ENCODE measurements around the gene SLC26A9. TPM values are rescaled to one million over a fixed set of nuclear protein-coding genes. Genes with fewer than 3 reads are reported as not detected.

SLC26A9 gene
- total and polyA plus RNA-seq, 2 of the 4 experiments (the other 2 are of a cell fraction): not detected

DNA sequence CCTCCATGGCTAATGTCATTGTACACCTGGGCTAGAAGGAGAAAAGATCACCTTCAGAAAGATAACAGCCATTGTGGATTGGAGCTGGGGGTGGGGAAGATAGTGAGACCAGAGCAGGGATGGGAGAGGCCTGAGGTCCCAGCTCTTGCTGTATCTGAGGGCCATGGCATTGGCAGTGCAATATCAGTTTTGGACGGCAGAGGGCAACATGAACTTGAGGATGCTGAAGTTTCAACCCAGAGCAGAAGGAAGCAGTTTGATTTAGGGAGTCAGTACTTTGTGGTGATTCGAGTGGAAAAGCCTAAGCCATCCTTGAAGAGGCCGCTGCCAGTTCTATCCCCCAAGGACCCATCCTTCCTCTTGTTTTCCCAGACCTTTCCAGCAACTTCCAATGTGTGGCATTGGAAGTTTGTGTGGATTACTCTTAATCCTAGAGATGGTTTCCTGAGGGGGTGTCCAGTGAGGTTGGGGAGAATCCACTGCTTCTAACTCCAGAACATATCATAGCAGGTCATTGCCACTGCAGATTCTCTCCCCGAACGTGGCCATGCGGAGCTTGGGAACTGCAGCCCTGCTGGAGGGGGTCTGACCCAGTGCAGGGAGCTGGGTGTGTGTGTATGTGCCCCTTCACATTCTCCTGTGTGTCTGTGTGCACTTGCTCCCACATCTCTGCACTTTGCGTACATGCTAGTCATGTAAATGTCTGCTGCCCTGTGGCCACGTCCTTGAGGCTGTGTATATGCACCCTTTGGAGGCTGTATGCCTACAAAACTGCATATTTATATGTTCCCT lies 24.1 kb downstream of the SLC26A9 start (continued):
- TF ChIP-seq ELK1 (IDR thresholded peaks at IDR 0.05; ENCODE audit: borderline replicate concordance, low read depth, low read length): no peak

DNA sequence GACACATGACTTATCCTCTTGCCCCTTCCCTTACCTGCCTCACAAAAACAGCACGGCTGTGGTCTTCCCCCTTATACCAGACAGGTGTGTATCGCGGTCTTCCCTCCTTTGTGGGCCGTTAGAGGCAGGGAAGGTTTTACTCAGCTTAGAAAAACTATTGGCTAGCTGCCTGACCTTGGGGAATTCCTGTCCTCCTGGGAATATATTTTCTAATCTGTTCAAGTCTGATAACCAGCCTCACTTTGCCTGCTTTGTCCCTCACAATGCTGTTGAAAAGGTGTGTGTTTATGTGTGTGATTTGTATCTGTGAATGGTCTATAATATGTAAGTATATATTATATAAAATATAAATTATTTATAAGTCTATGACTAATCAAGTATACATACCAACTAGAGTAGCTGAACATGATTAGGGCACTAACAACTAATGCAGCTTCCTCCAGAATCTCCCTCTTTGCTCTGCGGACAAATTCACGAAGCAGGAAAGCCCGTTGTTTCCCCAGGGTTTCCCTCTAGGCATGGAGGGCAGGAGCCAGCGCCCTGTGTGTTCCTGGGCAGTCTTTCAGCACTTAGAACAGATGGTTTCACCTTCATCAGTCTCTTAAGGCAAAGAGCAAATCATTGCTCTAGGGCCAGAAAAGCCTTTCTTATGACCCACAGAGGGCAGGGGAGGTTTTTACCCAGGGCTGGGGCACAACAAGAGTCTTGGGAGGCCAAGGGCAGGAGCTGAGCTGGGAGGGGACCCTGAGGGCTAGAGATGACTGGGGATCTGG lies 25.6 kb downstream of the SLC26A9 start:
- Histone ChIP-seq H2AK5ac (ENCODE audit: low read depth, low read length) (no peak overlapping the region), H3K9me3 (ENCODE audit: control insufficient read depth, insufficient read depth, low read length) (no peaks in the 10 kb centered on the region), H3K23ac (ENCODE audit: low read depth, low read length) (no peak overlapping the region), H3K9me1 (ENCODE audit: insufficient read depth, low read length) (no peaks in the 10 kb centered on the region), H2BK20ac (ENCODE audit: low read depth, low read length) (no peak overlapping the region), H3K4me2 (ENCODE audit: low read depth, low read length) (no peak overlapping the region), H2AK9ac (replicated peaks; ENCODE audit: low read depth, low read length, poor library complexity) (no peak overlapping the region), H3K27me3 (ENCODE audit: control insufficient read depth, insufficient read depth, low read length) (peaks cover 4% of the 10 kb centered on the region), H3K4ac (ENCODE audit: low read depth, low read length) (no peak overlapping the region; the same call in 1 of the 2 replicates), H4K91ac (ENCODE audit: insufficient read depth, low read depth, low read length) (no peak overlapping the region), H2BK120ac (ENCODE audit: low read depth, low read length) (no peak overlapping the region), H3K4me1 (ENCODE audit: control insufficient read depth, insufficient read depth, low read length) (no peaks in the 10 kb centered on the region), H4K8ac (ENCODE audit: low read depth in 2 of 2, low read length in 2 of 2) (no peak overlapping the region), H3K14ac (replicated peaks; ENCODE audit: low read depth, low read length) (no peak overlapping the region), H4K20me1 (ENCODE audit: insufficient read depth, low read length) (no peaks in the 10 kb centered on the region), H3K56ac (ENCODE audit: extremely low read depth, insufficient read depth, low read length) (no peak overlapping the region), H2AFZ (replicated peaks; ENCODE audit: low read length, poor library complexity) (peak overlapping the region; percentile 56), H2BK15ac (ENCODE audit: low read depth, low read length) (no peak overlapping the region), H3K27ac (ENCODE audit: insufficient read depth, low read length) (no peak overlapping the region), H3K79me1 (ENCODE audit: low read depth in 1 of 2, low read length in 2 of 2) (no peaks in the 10 kb centered on the region), H3K4me3 (ENCODE audit: insufficient read depth, low read depth, low read length) (no peak overlapping the region), H4K5ac (ENCODE audit: low read depth, low read length) (no peak overlapping the region), H2BK5ac (ENCODE audit: low read depth, low read length, poor library complexity, severe bottlenecking) (no peak overlapping the region), H3K36me3 (ENCODE audit: control insufficient read depth, insufficient read depth, low read length) (no peaks in the 10 kb centered on the region), H3K9ac (ENCODE audit: low read depth, low read length) (no peak overlapping the region), H3K18ac (ENCODE audit: low read depth, low read length) (no peak overlapping the region)
- DNase-seq (no peak), ATAC-seq (ENCODE audit: low read depth) (no peak)
- ChIA-PET POLR2A (ENCODE audit: unreplicated experiment) (no interaction called here), CTCF (interaction anchor here (1.1 to 11.2 kb wide), 2 partner anchors 60 to 126 kb away, joined by 5 to 161 read pairs; no protein-coding TSS in a partner anchor)
- intact Hi-C loops (cut with micrococcal nuclease): loop anchor here (5.0 kb wide), 1 partner anchor 260 kb away; no protein-coding TSS in a partner anchor
- 75% methylated on average over 4 of the region's 8 CpGs; no CpG with 5 or more reads in 1 of the 2 experiments for WGBS, 2 experiments (ENCODE audit: extremely low coverage in 2 of 2, insufficient read length in 1 of 2)
- no peak for TF ChIP-seq BHLHE40 (IDR thresholded peaks at IDR 0.05; ENCODE audit: low read depth, low read length)
- TF ChIP-seq POLR2A (IDR thresholded peaks at IDR 0.05; ENCODE audit: low read depth, low read length): no peak
- no peak for TF ChIP-seq NFE2L2 (IDR thresholded peaks at IDR 0.05; ENCODE audit: low read depth, low read length)
- TF ChIP-seq ELK1 (IDR thresholded peaks at IDR 0.05; ENCODE audit: borderline replicate concordance, low read depth, low read length): no peak
- TF ChIP-seq FOS (IDR thresholded peaks at IDR 0.05; ENCODE audit: low read depth, low read length): no peak
- TF ChIP-seq MAFK (IDR thresholded peaks at IDR 0.05; ENCODE audit: low read depth, low read length): no peak
- in situ Hi-C loops (cut with MboI; ENCODE audit: low sequenced_read_pairs): loop anchor here (25.0 kb wide), 1 partner anchor 255 kb away; no protein-coding TSS in a partner anchor
- no TSS peak for BruUV-seq (replicated peaks)
- dilution Hi-C loops (cut with HindIII; ENCODE audit: low sequenced_read_pairs, unreplicated experiment): no loop called here
